GM21381 (cell line): Measurements from ENCODE around the gene SHROOM4.

ENCODE experiments used
- ATAC-seq: cut with Tn5 transposase; IDR thresholded peaks from one replicate; pipeline ENCODE4 v1.9.1; 2021; ENCODE audit warnings: mild to moderate bottlenecking, moderate library complexity; ENCODE audit not compliant: unreplicated experiment

SHROOM4 gene, protein sequence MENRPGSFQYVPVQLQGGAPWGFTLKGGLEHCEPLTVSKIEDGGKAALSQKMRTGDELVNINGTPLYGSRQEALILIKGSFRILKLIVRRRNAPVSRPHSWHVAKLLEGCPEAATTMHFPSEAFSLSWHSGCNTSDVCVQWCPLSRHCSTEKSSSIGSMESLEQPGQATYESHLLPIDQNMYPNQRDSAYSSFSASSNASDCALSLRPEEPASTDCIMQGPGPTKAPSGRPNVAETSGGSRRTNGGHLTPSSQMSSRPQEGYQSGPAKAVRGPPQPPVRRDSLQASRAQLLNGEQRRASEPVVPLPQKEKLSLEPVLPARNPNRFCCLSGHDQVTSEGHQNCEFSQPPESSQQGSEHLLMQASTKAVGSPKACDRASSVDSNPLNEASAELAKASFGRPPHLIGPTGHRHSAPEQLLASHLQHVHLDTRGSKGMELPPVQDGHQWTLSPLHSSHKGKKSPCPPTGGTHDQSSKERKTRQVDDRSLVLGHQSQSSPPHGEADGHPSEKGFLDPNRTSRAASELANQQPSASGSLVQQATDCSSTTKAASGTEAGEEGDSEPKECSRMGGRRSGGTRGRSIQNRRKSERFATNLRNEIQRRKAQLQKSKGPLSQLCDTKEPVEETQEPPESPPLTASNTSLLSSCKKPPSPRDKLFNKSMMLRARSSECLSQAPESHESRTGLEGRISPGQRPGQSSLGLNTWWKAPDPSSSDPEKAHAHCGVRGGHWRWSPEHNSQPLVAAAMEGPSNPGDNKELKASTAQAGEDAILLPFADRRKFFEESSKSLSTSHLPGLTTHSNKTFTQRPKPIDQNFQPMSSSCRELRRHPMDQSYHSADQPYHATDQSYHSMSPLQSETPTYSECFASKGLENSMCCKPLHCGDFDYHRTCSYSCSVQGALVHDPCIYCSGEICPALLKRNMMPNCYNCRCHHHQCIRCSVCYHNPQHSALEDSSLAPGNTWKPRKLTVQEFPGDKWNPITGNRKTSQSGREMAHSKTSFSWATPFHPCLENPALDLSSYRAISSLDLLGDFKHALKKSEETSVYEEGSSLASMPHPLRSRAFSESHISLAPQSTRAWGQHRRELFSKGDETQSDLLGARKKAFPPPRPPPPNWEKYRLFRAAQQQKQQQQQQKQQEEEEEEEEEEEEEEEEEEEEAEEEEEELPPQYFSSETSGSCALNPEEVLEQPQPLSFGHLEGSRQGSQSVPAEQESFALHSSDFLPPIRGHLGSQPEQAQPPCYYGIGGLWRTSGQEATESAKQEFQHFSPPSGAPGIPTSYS (N-terminal part only)

DNA sequence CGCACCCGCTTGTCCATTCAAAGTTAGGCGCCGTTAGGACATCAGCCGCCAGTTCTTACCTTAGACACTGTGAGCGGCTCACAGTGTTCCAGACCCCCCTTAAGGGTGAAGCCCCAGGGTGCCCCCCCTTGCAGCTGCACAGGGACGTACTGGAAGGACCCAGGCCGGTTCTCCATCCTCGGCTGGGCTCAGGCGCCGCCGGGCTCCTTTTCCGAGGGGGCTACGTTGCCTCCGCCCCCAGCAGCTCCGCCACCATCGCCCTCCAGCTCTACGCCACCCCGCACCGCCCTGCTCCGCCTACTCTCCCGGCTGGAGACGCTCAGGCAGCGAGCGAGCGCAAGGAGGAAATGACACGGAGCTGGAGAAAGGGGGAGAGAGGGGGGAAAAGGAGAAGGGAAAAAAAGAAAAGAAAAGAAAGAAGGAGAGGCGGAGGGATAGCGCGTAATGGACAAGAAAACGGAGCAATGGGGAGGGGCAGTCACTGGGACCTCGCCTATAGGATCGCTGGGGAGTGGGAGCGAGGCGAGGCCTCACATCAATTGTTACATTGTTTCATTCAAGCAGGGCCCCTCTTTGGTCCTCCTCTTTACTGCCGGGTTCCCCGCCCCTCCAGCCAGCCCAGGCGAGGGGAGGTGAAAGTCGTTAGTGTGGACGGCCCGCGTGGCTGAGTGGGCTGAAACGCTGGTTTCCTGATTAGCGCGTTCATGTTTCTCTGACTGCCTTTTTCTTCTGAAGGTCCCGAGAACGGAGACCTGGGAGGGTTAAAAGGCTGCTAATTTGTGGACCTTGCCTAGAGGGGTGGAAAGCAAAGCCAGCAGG is at the start of gene SHROOM4:
Gene SHROOM4, minus strand, starts transcription at position 352 of the 819 bp plus-strand sequence. Its CDS starts 176 bp downstream, at position 176.
- no peak for ATAC-seq

DNA sequence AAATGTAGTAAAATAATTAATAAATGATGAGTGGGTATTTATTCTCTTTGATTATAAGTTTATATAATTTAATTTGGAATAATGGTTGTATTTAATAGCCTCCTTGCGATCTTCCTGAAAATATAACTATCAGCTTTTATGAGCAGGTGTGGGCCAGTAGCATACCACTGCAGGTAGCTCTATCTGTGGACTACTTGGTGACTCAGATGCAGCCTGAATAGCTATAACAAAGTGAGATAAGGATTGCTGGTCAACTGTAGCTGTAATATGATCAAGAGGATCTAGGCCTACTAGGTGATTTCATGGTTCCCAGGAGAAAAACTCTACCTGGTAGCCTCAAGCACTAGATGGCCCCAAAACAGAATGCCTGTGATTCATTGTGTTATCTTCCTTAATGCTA is 49.5 kb upstream of the SHROOM4 start:
- no peak for ATAC-seq

DNA sequence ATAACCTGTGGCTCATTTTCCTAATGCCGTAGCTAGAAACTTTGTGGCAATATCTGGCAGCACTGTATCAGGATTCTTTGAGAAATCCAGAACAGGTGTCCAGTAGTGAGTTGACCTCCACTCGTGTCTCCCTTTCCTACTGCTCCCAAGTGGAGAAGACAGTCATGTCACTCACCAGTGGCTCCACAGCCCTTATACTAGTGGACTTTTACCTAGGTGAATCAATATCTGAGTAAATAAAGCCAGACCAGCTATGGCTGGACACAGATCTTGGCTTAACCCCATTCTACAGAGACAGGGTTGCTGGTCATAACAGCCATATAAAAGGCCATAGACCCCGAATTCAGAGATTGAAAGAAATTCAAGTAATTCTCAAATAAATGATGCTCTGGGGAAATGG is 46.5 kb upstream of the SHROOM4 start:
- no peak for ATAC-seq

DNA sequence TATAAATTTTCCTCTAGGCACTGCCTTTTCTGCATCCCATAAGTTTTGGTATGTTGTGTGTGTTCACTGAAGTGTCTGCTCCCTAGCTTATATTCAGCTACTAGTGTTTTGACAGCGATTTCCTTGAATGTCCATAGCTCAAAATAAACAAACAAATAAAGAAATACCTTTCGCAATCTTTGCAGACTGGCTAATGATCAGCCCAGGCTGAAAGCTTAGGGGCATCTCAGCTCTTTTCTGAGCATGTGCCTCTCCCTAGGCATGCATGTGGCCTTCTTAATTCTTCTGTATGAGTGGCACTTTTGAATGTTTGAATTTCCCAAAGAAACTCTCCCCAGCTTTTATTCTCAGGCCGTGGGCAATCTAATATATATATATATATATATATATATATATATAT is 44.6 kb upstream of the SHROOM4 start:
- no peak for ATAC-seq

DNA sequence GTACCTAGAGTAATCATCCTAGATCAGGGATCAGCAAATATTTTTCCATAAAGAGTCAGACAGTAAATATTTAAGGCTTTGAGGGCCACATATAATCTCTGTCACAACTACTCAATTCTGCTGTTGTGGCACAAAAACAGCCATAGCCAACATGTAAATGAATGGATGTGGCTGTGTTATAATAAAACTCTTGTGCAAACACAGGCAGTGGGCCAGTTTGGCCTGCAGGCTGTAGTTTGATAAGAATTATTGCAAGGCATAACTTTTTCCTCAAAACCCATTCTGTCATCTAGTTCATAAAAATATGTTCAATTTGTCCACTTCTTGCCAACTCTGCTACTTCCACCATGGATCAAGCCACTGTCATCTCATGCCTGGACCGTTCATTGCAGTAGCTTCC is 39.4 kb upstream of the SHROOM4 start:
- ATAC-seq = no peak

DNA sequence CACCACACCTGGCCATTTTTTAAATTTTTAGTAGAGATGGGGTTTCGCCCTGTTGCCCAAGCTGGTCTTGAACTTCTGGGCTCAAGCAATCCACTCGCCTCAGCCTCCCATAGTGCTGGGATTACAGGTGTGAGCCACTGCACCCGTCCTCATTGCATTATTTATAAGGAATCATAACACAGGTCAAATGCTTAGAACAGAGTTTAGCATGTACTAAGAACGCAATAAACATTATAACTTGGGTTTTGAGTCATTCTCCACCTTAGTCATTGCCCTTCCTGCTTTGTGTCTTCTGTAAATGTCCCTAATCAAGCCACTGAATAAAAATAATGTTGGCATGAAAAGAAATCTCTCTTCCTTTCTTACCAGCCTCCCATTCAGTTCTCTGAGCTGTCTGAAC is 38.5 kb upstream of the SHROOM4 start:
- no peak for ATAC-seq

DNA sequence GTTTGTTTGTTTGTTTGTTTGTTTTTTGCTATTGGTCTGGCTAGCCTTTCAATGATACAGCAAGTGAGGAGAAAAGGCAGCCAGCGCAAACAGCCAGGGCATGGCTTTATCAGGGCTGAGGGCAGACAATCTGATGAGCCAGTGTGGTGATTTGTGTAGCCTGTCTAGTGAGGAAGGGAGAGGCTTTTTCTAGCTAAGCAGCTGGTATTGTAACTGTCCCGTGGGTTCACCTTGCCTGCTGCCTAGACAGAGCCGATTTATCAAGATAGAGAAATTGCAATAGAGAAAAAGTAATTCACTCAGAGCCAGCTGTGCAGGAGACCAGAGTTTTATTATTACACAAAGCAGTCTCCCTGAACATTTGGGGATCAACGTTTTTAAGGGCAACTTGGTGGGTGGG is 28.2 kb upstream of the SHROOM4 start:
- ATAC-seq = no peak

DNA sequence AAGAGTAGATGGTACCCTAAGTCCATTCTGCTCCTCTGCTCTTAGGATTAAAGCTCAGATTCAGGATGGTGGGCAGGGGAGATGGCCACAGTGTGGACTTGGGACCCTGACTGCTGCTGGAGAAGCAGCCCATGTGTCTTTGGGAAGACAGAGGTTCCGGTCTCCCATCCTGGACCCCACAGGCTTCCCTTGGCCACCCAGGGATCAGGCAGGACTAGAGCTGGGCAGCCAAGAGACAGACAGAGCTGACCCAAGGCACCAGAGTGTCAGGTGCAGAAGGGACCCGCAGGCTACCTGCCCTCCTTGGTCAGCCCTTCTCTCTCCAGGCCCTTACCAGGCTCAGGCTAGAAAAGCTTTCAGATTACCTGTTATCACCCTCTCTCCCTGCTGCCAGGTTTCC is 25.7 kb upstream of the SHROOM4 start:
- ATAC-seq = no peak

DNA sequence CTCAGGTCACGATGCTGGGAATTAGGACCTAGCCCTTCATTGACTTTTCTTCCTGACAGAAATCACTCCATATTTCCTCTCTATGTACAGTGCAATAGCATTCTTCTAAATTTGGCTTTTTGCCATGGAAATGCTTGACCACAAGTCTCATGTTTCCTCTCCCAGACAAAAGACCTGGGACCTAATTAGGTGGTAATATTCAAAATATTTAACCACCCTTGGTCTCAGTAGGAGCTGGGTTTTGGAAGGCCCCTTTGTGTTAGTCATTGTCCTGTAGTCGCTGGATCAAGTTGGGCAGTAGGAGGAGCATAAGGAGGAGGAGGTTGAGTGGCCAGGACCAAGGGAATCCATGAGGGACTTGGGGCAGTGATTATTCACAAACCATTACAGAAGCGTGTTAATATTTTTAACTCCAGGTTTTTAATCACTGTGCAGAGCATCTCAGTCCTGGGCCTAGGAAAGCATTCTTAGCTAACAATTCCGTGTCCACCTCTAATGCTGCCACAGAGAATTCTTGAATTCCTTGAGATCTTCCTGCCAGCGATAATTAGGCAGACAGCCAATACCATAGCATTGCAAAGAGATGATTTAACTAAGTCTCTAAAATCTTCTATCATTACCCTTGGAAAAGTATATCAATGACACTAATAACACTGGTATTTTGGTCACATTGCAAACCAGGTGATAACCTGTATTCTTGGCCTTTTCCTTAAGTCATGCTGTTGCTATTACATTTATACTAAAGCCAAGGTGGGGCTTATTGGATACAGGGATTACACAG is 25.0 kb upstream of the SHROOM4 start:
- ATAC-seq = no peak

DNA sequence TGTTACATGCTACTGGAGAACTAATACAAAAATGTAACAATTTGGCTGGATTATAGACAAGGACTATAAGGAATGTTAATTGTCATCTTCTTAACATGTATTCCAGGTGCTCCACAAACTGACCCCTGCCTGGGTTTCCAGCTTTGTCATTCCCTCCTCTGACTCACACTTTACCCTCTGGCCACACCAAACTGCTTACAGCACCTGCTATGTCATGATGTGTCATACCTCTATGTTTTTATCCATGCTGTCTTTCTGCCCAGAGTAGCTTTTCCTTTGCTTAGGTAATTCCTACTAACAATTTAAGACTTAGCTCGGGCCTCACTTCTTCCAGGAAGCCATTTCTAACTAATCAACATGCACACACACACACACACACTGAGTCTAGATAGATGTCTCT is 14.0 kb upstream of the SHROOM4 start:
- ATAC-seq = no peak

DNA sequence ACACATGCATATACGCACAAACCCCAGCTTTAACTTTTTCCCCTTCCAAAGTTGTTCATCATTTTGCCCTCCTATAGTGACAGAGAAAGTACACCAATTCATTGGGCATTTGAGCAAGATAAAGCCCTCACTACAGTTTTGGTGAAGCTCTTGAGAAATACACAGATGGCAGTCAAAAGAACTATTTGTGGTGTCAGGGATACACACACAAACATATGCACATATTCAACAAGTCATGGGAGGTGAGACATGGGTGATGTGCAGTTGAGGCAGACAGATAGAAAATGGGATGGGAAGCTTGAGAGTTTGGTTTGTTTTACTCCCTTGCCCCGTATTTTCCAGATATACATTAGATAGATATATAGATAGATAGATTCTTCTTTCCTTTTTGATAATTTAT is 11.8 kb upstream of the SHROOM4 start:
- no peak for ATAC-seq

DNA sequence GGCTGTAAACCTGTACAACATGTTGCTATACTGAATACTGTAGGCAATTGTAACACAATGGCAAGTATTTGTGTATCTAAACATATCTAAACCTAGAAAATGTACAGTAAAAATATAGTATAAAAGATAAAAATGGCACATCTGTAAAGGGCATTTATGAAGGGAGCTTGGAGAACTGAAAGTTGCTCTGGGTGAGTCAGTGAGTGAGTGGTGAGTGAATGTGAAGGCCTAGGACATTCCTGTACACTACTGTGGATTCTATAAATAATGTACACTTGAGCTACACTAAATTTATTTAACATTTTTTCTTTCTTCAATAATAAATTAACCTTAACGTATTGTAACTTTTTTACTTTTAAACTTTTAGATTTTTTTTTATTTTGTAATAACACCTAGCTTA is 5.0 kb upstream of the SHROOM4 start:
- ATAC-seq = no peak

DNA sequence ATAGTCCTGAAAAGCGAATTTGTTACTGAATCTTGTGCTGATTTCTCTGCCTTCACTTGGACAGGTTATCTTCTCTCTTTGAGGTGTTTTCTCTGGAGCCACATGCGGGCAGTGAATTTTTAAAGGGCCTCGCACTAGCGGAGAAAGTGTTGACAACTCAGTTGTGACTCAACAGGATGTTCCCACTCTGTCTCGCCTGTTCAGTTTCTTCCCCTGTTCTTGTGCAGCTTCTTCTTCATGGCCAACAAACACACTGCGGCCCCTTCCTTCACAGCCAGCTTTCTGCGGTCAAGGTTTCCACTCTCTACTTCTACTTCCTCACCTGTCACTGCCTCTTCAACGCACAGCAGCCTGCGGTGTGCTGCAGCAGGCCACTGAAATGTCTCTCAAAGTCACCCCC is 1.1 kb upstream of the SHROOM4 start:
- ATAC-seq = no peak

DNA sequence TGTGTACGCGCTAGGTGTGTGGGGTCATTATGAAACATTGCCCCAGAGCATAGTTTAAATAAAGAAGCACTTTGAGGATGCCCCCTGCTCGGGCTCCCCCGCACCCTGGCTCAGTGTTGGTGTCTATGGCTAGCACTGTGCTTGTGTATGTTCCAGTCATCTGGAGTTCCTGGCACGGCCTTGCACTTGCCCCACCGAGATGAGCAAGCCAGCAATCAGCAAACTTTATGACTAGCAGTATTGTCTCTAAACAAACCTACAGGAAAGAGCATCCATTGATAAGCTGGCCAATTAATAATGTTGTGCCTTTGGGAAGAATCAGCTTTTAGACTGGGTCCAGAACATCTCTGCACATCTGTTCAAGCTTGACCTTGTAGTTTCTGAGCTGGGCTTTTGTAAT is 707 bp upstream of the SHROOM4 start:
- no peak for ATAC-seq

DNA sequence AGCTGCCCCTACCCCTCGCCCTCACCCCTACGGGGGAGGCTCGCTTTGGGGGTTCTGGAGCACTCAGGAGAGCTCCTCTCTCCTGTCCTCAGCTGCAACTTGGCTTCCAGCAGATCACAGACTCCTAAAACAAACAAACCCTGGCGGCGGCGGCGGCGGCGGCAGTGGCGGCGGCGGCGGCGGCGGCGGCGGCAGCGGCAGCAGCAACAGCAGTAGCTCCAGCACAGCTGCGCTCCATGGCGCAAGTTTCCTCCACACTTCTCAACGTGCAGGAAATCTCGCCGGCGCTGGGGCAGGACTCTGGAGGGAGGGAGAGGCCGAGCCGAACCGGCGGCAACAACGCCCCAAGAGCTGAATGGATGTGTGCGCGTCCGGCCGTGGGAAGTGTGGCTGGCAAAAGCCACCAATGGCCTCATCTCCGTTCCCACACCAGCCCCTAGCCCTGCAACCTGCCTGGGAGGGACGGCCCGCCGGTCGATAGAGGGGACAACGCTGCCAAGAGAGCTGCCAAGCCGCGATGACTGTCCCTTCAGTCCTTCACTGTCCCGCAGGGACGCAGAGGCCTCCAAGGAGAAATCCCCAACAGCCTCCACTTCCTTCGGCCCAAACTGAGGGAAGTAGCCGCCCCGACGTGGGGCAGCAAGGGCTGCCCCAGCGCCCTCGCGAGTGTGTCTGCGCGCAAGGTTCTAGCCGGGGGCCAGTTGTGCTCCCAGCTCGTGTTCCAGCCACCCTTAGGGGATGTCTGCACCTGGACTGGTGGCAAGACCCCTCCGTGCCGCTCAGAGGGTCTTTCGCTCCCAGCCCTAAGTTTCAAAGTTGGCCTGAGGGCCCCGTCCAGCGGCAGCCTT is 775 bp downstream of the SHROOM4 start:
- ATAC-seq = no peak

DNA sequence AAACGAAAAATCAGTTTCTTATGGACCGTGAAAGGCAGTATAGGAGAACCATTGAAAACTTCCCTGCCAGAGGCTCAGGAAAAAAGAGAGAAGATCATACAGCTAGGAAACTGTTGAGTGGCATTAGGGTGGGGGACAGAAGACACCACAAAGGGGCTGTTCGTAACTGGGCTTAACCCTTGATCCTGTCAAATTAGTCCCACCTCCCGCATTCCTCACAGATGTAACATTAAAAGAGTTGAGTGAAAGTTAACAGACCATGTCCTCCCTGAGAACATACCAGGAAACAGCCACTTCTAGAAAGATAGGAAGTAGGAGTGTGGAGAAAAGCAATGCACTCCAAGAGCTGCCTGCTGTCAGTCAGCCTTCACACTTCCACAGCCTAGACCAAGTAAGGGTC is 8.7 kb downstream of the SHROOM4 start:
- ATAC-seq = no peak

DNA sequence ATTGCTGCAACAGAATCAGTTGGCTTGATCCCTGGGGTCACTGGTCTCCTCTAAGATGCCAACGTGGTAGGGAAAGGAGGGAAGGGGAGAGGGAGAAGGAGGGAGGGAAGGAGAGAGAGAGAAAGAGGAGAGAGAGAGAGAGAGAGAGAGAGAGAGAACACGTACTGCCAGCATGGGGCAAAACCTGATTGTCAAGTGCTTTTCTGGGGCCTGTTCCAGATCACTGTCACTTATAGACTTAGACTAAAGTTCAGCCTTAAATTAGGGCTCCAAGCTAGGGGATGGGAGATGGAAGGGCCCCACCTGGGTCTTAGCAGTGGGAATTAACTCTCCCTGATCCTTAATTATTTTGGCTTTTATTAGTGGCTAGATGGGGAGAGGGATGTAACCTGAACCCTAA is 12.9 kb downstream of the SHROOM4 start:
- ATAC-seq = no peak

DNA sequence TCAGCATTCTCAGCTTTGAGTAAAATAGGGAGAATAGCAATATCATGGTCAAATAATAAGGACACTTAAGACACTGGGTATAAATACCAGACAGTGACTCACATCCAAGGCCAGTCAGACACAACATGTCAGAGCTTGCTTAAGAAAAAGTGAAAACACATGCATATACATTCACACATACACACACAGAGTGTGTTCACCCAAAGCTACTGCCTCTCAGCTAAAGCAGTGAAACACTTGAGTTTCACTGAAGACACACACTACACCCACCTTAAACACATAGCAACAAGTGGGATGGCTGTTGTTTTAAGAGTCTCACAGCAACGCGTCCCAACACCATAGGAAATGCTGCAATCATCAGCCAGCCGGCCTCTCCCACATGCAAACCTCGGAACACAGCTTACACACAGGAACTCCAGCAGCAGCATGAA is 14.4 kb downstream of the SHROOM4 start:
- no peak for ATAC-seq

DNA sequence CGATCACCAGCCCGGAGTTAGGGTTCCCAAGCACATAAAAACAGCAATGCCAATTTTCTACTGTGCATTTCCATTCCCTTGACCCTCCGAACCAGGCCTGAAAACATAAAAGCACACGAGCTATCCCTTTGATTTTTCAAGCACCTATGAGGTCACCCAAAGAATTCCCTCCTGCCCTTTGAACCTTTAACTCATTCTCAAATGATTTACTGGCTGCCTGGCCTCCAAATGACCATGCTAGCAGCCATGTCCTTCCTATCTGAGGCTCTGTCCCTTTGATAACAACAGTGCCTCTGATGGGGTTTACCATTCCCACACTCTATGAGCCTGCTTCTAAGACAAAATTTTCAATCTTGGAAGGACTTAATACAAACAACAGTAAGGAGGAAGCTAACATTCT is 15.2 kb downstream of the SHROOM4 start:
- ATAC-seq = no peak
